HG03442 (cell line): Measurements from ENCODE around the gene IL19.
"Not testable (repeated sequence)": the region's sequence is repeated elsewhere in the genome, so short reads cannot be mapped to it uniquely, and the experiment has no call there.

Experiments
- ATAC-seq: cut with Tn5 transposase; IDR thresholded peaks from one replicate; pipeline ENCODE4 v1.9.1; 2021; ENCODE audit warnings: mild to moderate bottlenecking, moderate library complexity; ENCODE audit not compliant: unreplicated experiment

The IL19 gene

DNA sequence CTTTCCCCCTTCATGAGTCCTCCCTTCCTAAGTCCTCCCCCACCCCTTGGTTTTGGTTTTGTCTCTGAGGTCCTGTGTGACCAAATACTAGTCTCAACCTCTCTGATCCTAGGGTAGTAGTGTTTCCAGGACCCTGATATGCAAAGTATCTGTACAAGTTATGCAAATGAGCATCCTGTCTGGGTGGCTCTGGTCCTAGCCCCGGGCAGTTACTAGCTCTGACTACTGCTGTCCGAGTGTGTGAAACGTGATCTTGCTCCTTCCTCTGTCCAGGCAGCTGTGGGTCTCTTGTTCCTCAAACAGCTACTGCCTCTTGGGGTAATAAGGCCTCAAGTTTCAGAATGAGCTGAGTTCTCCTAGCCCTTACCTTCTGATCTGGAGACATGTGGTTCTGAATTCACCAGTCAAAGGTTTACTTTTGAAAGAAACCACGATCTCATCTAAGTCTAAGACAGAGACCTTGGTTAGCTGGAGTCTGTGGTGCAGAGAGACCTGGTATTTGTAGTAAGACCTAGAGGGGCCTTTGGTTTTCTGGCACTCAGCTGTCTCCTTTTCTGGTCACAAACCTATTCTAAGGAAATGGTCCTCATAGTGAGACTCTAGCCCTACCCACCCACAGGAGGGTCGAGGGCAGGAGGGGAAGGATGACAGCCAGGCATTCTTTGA is 31.0 kb upstream of the IL19 start:
- ATAC-seq: peak; percentile 71

- ATAC-seq: no peak
Measured at GRCh38 chr1:206741142-206741701, 29.4 kb upstream of the IL19 start.

DNA sequence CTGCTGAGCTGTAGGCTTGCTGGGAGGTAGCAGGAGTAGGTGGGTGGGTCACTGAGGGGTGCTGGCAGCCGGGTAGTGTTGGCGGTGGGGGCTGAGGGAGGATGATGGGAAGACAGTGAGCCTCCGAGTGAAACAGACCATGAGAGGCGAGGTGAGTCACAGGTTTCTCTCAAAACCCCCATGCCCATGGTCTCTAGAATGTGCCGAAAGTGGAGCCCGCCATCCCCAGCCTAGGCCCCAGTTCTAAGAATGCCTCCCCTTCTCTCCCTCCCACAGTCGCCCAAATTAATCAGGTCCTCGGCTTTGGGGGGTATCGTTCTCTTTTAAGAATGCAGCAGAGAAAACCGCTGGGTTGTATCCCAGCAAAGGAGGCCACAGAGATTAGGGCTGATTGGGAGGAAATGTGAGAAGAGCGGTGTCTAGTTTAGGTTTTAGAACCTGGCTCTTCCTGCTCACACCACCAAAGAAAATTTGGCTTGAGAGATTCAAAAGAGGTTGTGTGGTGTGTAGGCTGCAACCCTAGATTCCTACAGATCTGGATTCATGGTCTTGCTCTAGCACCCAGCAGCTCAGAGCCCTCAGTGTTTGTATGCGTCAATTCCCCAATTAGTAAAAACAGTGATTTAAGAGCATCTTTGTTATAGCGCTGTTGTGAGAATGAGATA is 27.7 kb upstream of the IL19 start:
- no peak for ATAC-seq

- ATAC-seq: no peak
Measured at GRCh38 chr1:206744683-206745082, 25.9 kb upstream of the IL19 start.

DNA sequence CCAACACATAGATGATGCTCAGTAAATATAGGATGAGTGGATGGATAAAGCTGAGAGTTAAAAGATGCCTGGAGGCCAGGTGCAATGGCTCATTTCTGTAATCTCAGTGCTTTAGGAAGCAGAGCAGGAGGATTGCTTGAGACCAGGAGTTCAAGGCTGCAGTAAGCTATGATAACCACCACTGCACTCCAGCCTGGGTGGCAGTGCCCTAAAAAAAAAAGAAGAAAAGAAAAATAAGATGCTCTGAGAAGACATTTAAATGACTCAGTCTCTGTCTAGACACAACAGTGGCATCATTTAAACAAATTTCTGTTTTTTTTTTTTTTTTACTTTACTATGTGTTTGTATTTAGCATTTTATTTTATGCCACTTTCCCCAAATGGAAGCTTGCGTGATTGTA is 25.3 kb upstream of the IL19 start:
- no peak for ATAC-seq

GRCh38 chr1:206748348-206749030 is 22.1 kb upstream of the IL19 start:
- no peak for ATAC-seq

DNA sequence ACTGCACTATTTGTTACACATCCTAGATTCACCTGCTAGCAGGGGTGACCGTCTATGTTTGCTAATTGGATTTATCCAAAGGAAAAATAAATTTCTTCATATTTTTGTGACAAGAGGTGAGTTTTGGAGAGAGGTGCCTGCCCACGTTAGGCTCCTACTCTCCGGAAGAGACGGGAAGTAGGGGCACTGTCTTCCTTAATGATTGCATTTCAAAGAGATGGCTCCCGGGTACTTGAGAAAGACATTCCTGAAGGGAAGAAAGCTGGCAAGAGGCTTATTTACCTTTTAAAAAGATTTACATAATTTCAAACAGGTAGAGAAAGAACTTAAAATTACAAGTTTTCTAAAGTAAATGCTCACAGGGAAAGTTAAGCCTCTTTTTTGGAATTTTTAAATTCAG is 18.7 kb upstream of the IL19 start:
- ATAC-seq: no peak

- ATAC-seq: no peak
Measured at GRCh38 chr1:206752481-206752880, 18.1 kb upstream of the IL19 start.

- ATAC-seq: no peak
Measured at GRCh38 chr1:206753141-206753540, 17.4 kb upstream of the IL19 start.

GRCh38 chr1:206754011-206754410 is 16.6 kb upstream of the IL19 start:
- ATAC-seq: no peak

DNA sequence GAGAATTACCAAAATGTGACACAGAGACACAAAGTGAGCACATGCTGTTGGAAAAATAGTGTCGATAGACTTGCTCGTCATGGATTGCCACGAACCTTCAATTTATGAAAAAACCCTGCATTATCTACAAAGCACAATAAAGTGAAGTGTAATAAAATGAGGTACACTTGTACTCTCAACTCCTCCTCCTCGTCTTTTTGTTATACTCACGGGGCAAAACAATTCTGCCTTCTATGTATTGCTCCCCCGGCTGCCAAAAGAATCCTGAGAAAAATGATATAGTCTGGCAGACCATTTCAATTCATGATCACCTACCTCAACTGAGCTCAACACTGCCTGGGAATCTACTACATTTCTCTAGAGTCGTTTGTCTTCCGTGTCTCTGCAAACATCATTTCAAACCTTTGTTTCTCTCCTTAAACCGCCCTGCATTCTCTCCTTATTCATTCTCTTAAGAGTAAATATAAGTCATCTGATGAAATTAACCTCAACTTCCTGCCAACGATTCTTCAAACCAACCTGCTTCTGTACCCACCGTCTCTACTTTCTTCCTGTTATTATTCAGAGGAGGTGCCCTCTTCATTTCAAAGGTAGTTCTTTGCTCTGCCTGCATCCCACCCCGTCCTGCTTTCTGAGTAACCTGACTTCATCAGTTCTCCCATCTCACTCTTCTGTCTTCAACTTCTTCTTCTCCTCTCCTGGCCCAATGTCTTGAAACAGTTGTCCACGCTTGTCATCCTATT is 12.9 kb upstream of the IL19 start:
- ATAC-seq: no peak

DNA sequence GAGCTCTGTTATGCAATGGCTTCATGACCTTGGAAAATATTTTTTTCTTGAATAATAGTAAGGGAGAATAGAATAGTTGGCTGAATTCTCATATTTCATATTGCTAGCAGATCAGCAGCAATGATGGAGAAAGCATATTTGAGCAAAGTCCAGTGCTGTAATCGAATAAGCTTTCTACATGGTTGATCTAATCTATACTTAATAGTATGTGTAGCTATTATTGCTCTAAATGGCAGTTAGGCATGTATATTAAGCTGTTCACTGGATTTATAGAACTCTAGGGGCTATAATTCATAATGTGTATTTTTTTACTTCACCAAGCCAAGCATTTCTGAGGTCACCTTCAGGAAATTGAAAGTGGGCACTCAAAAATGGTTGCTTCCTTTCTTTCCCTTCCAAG is 10.0 kb upstream of the IL19 start:
- ATAC-seq: no peak

DNA sequence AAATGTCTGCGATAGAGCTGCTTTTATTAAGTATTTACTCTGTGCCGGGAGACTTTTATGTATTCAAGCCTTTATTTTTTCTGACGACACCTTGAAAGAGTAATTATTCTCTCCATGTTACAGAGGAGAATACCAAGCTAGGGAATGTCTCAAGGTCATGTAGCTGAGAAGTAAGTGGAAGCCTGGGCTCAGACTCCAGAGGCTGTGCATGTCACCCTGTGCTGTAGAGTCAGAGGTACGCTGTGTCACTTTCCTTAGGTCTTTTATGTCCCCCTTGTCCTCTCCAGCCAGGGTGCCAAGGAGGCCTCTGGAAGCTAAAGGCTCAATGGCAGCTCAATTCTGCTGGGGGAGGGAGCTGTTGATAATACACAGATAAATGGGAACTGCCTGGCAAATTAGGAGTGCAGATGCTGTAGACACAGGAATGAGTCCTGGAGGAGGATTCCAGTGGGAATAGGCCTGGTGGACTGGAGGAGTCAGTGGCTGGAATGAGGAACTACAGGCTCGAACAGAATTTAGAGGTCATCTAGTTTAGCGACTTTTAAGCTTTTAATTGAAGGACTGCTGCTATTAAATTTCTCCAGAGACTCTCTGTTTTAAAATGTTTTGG is 9.3 kb upstream of the IL19 start:
- no peak for ATAC-seq

DNA sequence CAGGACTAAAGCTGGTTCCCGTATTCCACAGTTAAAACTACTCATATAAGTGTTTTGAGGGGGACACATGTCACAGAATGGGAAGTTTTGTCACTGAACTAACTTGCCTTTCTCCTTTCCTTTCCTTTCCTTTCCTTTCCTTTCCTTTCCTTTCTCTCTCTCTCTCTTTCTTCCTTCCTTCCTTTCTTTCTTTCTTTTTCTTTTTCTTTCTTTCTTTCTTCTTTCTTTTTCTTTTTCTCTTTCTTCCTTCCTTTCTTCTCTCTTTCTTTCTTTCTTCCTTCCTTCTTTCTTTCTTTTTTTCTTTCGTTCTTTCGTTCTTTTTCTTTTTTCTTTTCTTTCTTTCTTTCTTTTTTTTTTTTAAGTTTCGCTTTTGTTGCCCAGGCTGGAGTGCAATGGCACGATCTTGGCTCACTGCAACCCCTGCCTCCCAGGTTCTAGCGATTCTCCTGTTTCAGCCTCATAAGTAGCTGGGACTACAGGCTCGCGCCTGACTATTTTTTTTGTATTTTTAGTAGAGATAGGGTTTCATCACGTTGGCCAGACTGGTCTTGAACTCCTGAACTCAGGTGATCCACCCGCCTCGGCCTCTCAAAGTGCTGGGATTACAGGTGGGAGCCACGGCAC is 7.7 kb upstream of the IL19 start:
- ATAC-seq: not testable (repeated sequence)

- ATAC-seq: not testable (repeated sequence)
Measured at GRCh38 chr1:206765771-206766170, 4.8 kb upstream of the IL19 start.

- peak; percentile 48 for ATAC-seq
Measured at GRCh38 chr1:206766251-206766856, 4.2 kb upstream of the IL19 start.

- peak; percentile 14 for ATAC-seq
Measured at GRCh38 chr1:206768472-206769303, 1.9 kb upstream of the IL19 start.

DNA sequence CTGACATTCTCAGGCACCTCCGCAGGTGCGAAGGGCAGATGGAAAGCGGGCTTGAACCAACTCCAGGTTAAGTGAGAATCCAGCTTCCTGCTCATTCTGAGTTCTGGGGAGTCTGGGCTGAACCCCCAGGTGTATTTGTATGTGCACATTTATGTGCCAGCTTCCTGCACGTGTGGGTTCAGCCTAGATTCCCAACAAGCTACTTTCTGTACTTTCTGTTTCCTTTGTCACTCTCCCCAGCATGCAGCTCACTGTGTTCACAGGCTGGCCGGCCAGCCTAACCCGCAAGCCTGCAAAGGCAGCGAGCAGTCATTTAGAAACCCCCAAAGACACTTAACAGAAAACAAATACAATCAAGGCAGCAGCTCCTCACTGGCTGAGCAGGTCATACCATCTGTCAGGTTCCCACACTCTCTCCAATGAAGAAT is 1.3 kb upstream of the IL19 start:
- ATAC-seq: peak; percentile 56

DNA sequence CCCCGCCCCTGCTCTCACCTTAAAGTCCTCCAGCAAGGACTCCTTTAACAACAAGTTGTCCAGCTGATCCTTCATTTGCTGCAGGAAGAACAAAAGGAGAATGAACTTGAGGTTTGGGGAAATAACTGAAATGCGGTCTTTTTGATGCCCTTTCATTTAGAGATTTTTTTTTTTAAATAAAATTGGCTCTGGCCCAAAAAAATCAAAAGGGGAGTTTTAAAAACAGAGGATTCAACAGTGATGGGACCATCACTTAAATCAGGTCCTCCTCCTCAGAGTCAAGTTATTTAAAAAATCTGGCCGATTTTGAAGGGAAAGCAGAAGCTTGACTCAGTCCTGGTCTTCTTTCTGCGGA is 742 bp downstream of the IL19 start:
- no peak for ATAC-seq
